Stimulated activated CD4-positive, alpha-beta T cell treated with anti-CD3 and anti-CD28 coated beads, Interleukin-2, amount 100 ng/mL, for 48 hours (primary cell): ENCODE data around the gene THG1L.
"Not testable (repeated sequence)": the region's sequence is repeated elsewhere in the genome, so short reads cannot be mapped to it uniquely, and the experiment has no call there.

Experiments
- DNase-seq, 2 donors: peaks; one replicate each; pipeline ENCODE4 v3.0.0-alpha.2; 2020

THG1L gene

DNA sequence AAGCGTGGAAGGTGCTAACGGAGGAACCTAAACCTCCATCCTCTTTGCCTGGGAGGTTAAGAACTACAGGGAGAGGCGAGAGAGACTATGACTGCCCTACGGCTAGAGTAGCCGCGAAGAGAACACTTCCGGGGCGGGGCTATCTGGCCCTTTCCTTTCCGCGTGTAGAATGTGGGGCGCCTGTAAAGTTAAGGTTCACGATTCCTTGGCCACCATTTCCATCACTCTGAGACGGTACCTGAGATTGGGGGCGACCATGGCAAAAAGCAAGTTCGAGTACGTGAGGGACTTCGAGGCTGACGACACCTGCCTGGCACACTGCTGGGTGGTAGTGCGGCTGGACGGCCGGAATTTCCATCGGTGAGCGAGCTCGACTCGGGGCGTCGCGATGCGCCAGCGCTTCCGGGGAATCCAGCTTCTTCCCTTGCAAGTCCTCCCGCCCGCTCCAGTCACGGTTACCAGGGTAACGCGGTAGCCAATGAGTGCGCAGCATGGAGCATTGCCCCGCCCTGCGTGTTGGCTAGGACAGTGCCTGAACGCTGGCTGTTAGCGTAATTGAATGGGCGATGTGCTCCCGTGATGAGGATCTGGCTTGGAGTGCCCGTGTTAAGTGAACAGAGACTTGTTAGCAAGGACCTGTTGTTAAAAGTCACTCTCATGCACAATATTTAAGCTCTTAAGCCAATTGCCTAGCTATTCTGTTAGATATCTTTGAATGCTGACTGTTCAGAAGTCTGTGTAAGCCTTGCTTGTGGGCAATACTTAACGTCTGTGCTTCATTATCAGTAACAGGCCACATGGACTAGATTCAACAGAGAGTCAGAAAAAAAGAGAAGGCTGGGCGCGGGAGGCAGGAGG, at the start of gene THG1L:
TSS of gene THG1L (plus strand) at position 149 of the 858 bp plus-strand sequence. CDS start at position 170, 21 bp downstream.
- peak; percentile 98 to 99 for DNase-seq

DNA sequence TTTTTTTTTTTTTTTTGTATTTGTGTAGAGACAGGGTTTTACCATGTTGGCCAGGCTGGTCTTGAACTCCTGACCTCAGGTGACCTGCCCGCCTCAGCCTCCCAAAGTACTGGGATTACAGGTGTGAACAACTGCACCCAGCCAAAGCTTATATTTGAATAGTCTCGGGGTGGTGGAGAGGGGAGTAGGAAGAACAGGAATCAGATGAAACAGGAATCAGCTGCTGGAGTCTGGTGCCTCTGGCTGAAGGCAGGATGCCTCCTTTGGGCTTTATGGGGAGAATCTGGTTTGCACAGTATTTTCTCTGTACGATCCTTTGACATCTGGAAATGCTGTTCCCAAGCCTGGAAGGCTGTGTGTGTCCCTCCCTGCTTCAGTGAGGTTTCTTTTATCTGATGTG, 49.0 kb upstream of the THG1L start:
- DNase-seq, result no peak

DNA sequence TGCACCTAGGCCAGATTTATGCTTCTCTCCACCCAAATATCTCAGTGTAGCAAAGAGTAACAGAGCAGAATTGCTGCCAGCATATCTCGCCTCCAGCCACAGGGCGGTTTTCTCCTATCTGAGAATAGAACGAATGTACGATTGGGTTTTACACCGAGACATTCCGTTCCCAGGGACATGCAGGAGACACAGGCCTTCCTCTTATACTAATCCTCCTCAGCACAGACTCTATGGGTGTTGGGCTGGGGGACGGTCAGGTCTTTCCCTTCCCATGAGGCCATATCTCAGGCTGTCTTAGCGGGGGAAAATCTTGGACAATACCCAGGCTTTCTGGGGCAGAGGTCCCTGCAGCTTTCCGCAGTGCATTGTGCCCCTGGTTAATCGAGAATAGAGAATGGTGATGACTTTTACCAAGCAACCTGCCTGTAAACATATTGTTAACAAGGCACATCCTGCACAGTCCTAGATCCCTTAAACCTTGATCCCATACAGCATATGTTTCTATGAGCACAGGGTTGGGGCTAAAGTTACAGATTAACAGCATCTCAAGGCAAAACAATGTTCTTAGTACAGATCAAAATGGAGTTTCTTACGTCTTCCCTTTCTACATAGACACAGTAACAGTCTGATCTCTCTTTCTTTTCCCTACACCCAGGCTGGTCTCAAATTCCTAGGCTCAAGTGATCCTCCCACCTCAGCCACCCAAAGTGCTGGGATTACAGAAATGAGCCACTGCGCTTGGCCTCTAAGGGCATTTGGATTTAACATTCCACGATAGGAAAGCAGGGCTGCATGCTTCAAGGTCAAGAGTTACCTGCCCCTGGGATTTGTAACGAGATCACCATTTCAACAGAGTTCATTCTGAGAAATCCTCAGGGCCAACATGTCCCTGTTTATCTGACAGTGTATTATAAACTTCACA, 44.7 kb upstream of the THG1L start:
- not testable (repeated sequence) for DNase-seq

DNA sequence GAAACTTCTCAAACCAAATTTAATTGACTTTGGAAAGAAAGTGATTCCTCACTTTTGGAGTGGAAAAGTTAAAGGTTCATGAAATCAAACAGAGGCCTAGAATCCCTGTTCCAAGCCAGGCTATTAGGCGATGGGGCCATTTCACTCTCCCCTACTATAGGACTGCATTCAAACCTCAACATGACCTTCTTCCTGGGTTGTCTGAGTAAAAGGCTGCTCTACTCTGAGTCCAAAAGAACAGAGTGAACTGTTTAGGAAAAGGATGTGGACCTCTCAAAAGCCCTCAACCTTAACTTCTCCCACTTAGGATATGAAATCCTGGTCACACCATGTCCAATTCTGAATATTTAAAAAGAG, 44.0 kb upstream of the THG1L start:
- DNase-seq, result no peak

DNA sequence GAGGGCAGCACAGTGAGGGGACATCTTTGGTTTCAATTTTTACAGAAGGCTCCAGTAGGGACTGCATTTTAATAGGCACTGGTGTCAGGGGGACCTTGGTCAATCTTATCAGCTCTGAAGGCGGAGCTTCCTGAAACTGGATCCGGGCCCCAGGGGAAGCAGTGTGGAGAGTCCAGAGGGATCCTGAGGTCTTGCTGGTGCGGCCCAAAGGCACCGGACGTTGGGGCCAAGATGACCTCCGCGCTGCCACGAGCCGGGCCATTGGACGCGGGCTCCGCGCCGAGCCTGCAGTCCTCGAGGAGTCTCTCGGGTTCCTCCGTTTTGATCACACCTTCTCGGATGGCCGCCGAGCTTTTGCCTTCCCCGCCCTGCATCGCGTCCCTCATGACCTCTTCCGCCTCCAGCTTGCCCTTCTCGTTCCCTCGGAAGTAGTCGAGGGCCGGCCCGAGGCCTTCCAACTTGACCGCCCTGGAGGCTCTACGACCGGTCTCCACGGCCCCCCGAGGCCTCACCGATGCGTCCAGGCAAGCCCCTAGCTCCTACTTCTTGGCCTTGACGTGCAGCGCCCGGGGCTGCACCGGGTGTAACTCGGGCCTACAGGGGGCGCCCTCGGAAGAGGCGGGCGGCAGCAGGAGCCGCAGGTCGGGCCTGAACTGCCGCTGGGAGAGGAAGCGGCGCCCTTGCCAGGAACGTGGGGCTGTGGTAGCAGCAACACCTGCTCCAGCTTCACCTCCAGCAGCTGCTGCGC, 41.1 kb upstream of the THG1L start:
- DNase-seq, result peak; percentile 29 to 49

DNA sequence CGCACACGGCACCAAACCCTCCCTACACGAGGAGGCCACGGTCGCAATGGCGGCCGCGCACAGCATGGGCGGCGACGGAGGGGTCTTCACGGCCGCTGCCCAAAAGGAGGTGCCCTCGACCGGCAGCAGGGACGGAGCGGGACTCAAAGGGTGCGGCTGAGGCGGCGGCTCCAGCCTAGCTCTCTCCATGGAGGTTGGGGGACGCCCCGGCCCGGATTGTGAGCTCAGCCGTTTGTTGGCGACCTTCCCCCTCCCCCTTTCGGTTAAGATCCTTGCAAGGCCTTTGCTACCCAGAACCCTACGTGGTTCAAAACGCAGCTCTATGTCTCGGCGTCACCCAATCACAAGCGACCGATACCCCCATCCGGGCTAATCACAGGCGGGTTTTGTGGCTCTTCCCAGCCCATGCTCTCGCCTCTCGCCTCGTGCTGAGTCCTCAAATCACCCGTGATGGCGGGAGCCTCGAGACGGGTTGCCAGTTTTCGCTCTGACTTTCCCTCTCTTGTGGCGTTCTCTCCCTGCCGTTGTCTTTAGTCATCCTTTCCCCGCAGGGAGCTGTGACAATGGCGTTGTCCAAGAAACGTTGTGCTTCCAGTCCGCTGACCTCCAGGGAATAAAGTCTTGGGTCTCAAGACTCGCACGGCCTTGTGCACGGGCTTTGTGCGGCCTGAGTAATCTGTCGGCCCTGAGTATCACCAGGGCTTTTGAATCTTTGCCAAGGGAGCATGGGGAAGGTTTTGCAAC, 40.4 kb upstream of the THG1L start:
- DNase-seq, result no peak

DNA sequence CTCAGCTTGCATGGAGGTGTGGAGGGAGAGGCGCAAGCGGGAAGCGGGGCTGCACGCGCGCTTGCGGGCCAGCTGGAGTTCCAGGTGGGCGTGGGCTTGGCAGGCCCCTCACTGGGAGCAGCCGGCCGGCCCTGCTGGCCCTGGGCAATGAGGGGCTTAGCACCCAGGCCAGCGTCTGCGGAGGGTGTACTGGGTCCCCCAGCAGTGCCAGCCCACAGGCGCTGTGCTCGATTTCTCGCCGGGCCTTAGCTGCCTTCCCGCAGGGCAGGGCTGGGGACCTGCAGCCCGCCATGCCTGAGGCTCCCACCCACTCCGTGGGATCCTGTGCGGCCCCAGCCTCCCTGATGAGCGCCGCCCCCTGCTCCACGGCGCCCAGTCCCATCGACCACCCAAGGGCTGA, 37.4 kb upstream of the THG1L start:
- not testable (repeated sequence) for DNase-seq

DNA sequence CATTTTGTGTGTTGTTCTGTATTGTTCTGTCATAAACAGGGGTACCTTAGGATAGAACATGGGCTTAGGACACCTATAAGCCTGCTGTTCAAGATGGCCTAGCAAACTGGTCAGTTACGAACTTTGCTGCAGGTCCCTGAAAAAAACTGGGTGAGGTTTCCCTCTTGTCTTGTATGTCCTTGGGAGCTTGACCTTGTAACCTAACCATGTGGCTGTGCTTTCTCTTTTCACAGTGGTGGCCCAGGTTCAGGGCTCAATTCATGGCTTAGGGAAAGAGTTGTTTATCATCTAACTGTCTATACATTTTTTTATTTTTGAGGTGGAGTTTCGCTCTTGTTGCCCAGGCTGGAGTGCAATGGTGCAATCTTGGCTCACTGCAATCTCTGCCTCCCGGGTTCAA, 35.1 kb upstream of the THG1L start:
- DNase-seq, result not testable (repeated sequence)

DNA sequence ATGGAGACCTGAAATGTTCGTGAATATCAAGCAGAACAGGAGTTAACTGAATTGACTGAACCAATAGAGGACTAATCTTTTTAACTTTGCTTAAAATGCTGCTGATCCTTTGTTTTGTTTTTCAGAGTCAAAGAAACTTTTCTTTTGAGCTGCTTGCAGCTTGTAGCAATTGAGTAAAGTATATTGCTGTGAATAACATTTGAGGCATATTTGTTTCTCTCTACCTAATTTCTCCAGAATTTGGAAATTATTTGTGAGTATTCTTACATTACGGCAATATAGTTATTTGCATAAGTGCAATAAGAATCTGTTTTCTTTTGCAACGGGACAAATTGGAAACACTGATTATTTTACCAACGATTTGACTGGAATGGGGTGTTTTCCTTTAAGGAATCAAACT, 32.5 kb upstream of the THG1L start:
- not testable (repeated sequence) for DNase-seq

DNA sequence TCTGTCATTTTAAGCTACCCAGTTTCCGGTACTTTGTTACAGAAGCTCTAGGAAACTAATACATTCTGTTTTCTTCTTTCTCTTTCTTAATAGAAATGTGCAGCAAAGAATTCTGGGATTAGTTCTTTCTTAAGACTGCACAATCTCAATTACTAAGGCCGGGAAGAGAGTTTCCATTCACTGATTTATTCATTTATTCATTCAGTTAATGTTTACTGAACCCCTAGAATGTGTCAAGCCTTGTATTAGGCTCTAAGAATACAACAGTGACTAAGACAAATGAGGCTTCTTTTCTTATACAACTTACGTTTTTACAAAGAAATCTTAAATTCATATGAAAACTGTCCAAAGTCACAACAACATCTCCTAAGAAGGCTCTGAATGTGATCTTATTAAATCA, 27.5 kb upstream of the THG1L start:
- DNase-seq, result no peak

DNA sequence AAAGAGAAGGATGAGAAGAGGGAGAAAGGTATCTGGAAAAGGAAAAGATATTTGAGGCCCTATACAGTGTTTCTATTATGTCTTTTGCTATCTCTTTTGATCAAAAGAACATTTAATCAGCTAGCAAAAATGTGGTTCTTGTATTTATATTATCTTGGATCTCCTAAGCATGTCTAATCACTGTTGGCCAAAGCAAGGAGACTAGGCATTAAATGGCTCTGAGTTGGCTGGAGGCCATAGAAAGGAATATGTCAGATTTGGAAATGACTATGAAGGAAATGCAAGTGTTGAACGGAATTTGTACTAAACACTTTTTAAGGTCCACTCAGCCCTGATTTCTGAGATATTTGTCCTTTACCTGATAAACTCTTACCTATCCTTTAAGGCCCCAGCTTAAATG, 22.4 kb upstream of the THG1L start:
- no peak for DNase-seq

DNA sequence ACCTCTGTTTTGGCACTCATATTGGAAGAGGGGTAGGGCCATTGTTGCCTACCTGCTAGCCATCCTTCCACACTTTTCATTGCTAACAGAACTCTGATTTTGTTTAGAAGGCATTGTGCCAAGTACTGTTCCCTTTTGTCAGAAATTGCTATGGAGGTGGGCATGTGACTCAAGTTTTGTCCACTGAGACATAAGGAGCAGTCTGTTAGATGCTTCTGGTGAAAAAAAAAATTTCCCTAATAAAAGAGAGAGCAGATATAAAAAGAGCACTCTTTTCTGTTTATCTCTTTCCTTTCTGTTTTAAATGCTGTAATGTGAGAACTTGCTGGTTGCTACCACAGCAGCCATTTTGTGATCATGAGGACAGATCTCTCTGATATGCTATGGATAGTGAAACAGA, 21.9 kb upstream of the THG1L start:
- no peak for DNase-seq

DNA sequence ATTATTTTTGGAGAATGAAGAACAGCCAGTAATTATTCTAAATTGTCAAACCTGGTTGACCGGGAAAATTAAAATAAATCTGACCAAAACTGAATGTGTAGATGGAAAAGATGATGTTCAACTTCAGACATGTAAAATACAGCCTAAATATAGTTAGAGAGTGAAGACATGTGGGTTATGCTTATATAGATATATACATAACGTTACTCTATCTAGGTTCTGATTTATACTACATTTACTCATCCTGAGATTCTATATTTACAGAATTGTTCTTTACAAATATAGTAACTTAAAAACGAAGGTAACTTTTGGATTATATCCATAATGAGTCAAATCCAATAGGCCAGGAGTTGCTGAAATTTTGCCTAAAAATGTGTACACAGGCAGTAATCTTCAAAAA, 20.8 kb upstream of the THG1L start:
- no peak for DNase-seq

DNA sequence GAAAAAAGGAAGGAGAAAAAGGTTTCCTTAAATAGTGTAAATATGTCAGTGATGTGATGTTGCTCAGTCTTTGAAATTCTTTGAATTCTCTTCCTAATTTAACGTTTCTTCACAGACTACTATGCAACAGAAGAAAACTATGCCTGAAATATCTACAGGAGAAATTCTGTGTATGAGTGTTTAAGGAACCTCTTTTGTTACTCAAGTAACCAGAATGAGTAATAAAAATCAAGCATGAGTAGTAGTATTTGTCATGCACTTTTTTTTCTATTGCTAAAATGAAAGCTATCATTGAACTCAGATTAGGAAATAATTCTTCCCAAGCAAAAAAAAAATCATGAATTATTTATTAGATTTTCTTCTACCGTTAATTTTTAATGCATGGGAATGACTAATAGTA, 20.3 kb upstream of the THG1L start:
- no peak for DNase-seq

DNA sequence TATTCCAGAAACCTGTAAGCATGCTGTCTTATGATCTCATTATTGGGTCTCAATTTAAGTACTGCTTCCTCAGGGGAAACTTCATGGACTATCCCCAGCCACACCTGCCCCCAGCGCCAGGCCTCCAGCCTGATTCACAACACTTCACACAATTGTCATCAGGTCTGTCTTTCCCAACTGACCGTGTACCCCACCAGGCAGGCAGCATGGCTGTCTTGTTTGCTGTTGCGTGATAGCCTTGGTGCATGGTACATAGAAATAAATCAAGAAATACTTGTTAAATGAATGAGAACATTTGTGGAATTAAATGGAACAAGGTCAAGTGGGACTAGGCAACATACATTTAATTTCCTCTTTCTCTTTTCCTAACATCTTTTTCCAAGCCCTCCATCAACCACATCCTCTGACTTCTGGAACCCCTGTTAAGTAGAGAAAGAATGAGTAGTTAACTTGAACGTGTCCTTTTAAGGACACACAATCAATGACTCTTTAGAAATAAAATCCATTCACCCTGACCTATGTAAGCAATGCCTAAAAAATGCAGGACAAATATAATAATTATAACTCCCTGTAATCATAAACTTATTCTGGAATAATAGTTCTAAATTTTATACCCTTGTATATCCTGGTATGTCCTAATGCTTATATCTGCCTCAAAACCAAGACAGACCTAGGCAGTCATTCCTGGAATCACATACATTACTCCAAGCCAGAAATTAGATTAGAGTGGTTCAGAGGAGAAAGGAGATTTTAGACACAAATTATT, 17.2 kb upstream of the THG1L start:
- no peak for DNase-seq

DNA sequence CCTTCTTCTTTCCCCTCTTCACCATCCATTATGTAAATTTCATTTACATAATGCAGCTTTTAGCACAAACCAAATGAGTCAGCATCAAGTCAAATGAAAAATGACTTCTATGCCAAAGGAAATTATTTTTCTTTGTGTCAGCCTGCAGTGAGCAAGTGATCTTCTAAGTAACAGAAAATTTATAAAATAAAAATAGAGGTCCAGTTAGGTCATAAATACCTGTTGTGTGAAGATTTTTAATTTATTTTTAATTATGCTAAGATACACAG, 16.7 kb upstream of the THG1L start:
- DNase-seq, result no peak

DNA sequence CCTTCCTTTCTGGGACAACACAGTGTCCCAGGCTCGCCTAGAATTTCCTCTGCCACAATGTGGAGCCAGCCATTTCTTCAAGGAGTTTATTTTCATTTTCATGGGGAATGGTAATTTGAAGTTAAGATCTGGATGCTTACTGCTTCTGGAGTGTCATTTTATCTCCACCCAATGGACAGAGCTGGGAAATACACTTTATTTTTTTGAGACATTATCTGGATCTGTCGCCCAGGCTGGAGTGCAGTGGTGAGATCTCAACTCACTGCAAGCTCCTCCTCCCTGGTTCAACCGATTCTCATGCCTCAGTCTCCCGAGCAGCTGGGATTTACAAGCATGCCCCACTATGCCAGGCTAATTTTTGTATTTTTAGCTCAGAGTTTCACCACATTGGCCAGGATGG, 12.7 kb upstream of the THG1L start:
- no peak for DNase-seq

DNA sequence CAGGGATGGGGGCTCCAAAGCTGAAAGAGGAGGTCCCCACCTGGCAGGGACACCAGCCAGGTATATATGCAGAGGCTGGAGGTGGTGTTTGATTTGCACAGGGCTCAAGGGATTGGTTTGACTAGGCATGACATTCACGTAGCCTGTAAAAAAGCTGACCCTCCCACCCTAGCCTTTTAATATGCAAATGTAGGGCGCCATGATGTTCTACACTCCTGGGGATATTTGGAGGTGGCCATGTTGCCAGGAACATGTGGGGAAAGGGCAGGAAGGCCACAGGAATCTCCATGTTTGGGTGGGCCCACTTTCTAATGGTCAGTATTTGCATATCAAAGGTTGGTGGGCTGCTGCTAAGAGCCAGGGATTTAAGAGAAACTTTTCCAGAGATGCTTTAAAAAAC, 12.0 kb upstream of the THG1L start:
- no peak for DNase-seq

DNA sequence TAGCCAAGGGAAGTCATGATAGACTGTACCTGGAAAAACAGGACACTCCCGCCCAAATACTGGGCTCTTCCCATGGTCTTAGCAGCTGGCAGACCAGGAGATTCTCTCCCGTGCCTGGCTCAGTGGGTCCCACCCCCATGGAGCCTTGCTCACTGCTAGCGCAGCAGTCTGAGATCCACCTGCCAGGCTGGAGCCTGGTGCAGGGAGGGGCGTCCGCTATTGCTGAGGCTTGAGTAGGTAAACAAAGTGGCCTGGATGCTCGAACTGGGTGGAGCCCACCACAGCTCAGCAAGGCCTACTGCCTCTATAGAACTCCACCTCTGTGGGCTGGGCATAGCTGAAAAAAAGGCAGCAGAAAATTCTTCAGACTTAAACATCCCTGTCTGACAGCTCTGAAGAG, 10.1 kb upstream of the THG1L start:
- DNase-seq, result no peak

DNA sequence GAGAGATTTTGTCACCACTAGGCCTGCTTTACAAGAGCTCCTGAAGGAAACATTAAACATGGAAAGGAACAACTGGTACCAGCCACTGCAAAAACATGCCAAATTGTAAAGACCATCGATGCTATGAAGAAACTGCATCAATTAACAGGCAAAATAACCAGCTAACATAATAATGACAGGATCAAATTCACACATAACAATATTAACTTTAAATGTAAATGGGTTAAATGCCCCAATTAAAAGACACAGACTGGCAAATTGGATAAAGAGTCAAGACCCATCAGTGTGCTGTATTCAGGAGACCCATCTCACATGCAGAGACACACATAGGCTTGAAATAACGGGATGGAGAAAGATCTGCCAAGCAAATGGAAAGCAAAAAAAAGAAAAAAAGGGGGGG, 8.3 kb upstream of the THG1L start:
- DNase-seq, result not testable (repeated sequence)

DNA sequence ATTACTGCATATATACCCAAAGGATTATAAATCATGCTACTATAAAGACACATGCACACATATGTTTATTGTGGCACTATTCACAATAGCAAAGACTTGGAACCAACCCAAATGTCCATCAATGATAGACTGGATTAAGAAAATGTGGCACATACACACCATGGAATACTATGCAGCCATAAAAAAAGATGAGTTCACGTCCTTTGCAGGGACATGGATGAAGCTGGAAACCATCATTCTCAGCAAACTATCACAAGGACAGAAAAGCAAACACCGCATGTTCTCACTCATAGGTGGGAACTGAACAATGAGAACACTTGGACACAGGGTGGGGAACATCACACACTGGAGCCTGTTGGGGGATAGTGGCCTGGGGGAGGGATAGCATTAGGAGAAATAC, 4.6 kb upstream of the THG1L start:
- DNase-seq, result not testable (repeated sequence)

DNA sequence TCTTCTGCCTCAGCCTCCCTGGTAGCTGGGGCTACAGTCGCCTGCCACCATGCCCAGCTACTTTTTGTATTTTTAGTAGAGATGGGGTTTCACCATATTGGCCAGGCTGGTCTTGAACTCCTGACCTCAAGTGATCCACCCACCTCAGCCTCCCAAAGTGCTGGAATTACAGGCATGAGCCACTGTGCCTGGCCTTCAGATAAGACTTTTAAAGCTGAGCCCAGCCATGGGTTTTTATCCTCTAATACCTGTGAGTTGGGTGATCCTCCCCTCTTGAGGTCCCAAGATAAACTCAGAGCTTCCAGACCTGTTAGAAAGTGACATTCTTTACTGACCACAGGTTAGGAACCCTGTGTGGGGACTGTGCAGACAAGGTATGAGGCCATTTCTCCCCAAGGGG, 3.4 kb upstream of the THG1L start:
- not testable (repeated sequence) for DNase-seq
